Measurements from ENCODE around the gene ADCY2. TPM values are rescaled to one million over a fixed set of nuclear protein-coding genes. Genes with fewer than 3 reads are reported as not detected.

Gene ADCY2
- total and polyA plus RNA-seq, 2 donors, result 0.42 to 1.0 TPM

DNA sequence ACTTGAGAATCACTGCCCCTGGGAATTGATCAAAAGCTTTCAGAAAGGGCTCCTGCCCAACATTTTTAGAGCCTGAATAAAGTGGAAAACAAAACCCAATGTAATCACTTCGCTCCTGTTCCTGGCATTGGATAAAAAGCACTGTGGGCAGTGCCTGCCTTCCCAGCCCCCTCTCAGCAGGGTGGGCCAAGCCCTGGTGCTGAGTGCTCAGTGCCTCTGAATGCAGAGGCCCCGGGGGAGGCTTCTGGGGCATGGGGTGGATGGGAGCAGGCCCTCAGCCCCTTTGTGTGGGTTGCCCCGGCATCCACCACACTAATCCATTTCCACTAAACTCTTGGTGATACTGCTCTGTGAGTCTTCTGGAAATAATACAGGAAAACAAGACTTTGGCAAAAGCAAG, 399.4 kb downstream of the ADCY2 start:
- Histone ChIP-seq H3K4me3 (ENCODE audit: low read length in 2 of 2) (no peak overlapping the region), H3K27ac (ENCODE audit: low read depth in 1 of 2, low read length in 1 of 2) (no peak overlapping the region), H3K4me1 (ENCODE audit: control insufficient read depth in 2 of 2, insufficient read depth in 2 of 2, low read length in 2 of 2) (no peaks in the 10 kb centered on the region), H3K27me3 (ENCODE audit: control insufficient read depth in 2 of 2, insufficient read depth in 1 of 2, low read length in 1 of 2) (no peaks in the 10 kb centered on the region), H3K36me3 (ENCODE audit: control insufficient read depth in 2 of 2, insufficient read depth in 2 of 2, low read length in 1 of 2) (no peaks in the 10 kb centered on the region), H3K9me3 (ENCODE audit: control insufficient read depth in 2 of 2, insufficient read depth in 1 of 2, low read length in 1 of 2) (no peaks in the 10 kb centered on the region)
- DNase-seq (ENCODE audit: low read depth in 6 of 9, low spot score in 9 of 9), result no peak
- 88% methylated on average over 3 of the region's 3 CpGs for WGBS

DNA sequence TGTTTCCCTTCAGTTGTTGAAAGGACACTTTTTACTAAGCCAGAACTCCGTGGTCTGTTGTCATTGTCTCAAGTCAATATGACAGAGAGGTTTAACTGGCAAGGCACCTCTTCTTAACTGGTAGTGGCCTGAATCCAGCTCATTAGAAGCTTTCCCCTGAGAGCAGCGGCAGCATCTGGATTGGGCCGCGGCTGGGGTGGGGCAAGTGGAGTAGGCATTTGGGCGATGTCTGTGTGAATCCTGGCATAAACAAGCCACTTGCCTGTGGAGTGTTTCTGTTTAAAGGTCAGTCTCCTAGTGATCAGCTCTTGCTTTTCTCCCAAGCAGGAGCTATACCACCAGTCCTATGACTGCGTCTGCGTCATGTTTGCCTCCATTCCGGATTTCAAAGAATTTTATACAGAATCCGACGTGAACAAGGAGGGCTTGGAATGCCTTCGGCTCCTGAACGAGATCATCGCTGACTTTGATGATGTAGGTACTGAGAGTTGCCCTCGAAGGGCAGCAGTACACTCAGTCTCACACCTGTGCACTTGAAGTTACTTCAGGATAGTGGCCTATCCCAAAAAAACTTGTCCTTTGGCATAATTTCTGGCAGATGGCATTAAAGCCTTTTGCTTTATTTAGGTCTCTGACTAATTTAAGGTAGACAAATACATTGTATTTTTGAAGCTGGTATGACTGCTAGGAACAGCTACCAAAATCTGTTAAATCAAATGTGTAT, 406.1 kb downstream of the ADCY2 start:
- no peak overlapping the region for H3K27ac ChIP-seq (ENCODE audit: low read depth in 1 of 2, low read length in 1 of 2)
- H3K9me3 ChIP-seq (ENCODE audit: control insufficient read depth in 2 of 2, insufficient read depth in 1 of 2, low read length in 1 of 2), result no peaks in the 10 kb centered on the region
- H3K36me3 ChIP-seq (ENCODE audit: control insufficient read depth in 2 of 2, insufficient read depth in 2 of 2, low read length in 1 of 2), result no peaks in the 10 kb centered on the region
- 92% methylated on average over 14 of the region's 14 CpGs for WGBS
- no peak overlapping the region for H3K4me3 ChIP-seq (ENCODE audit: low read length in 2 of 2)
- DNase-seq (ENCODE audit: low read depth in 6 of 9, low spot score in 9 of 9), result no peak
- no peaks in the 10 kb centered on the region for H3K4me1 ChIP-seq (ENCODE audit: control insufficient read depth in 2 of 2, insufficient read depth in 2 of 2, low read length in 2 of 2)
- H3K27me3 ChIP-seq (ENCODE audit: control insufficient read depth in 2 of 2, insufficient read depth in 1 of 2, low read length in 1 of 2), result no peaks in the 10 kb centered on the region

DNA sequence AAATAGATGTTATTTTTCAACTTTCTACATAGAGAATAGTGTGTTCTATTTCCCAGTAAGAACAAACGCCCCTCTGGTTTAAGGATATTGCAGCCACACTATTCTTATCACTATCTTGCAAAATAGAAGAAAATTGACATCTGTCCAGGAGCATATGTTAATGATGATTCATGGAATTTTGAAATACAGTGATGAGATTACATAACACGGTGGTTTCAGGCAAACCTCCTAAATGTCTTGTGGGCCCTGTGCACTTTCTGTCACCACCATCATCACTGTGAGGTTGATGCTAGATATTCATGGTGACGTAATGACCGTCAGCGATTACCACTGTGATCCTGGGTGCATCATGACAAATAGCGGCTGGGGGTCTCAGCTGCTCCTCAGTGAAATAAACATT, 406.9 kb downstream of the ADCY2 start:
- no peaks in the 10 kb centered on the region for H3K27me3 ChIP-seq (ENCODE audit: control insufficient read depth in 2 of 2, insufficient read depth in 1 of 2, low read length in 1 of 2)
- no peak overlapping the region for H3K27ac ChIP-seq (ENCODE audit: low read depth in 1 of 2, low read length in 1 of 2)
- no peak for DNase-seq (ENCODE audit: low read depth in 6 of 9, low spot score in 9 of 9)
- no peaks in the 10 kb centered on the region for H3K4me1 ChIP-seq (ENCODE audit: control insufficient read depth in 2 of 2, insufficient read depth in 2 of 2, low read length in 2 of 2)
- no peaks in the 10 kb centered on the region for H3K36me3 ChIP-seq (ENCODE audit: control insufficient read depth in 2 of 2, insufficient read depth in 2 of 2, low read length in 1 of 2)
- 91% methylated on average over 6 of the region's 6 CpGs for WGBS
- H3K9me3 ChIP-seq (ENCODE audit: control insufficient read depth in 2 of 2, insufficient read depth in 1 of 2, low read length in 1 of 2), result no peaks in the 10 kb centered on the region
- H3K4me3 ChIP-seq (ENCODE audit: low read length in 2 of 2), result no peak overlapping the region

DNA sequence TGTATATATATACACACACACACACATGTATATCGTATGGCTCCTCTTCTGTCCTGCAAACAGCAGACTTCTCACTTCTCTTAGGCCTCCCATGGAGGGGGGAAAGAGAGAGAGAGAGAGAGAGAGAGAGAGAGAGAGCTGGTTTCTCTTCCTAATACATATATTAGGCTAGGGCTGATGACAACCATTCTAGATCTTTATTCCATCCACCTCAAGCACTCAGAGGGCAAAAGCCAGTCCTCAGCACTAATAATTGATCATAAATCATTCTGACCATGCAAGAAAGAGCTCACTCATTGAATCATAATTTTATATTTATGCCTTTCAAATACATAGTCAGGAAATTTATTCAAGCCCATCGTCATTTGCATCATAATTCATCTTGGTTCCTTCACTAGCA, 408.0 kb downstream of the ADCY2 start:
- Histone ChIP-seq H3K4me3 (ENCODE audit: low read length in 2 of 2) (no peak overlapping the region), H3K36me3 (ENCODE audit: control insufficient read depth in 2 of 2, insufficient read depth in 2 of 2, low read length in 1 of 2) (no peaks in the 10 kb centered on the region), H3K4me1 (ENCODE audit: control insufficient read depth in 2 of 2, insufficient read depth in 2 of 2, low read length in 2 of 2) (no peaks in the 10 kb centered on the region), H3K27me3 (ENCODE audit: control insufficient read depth in 2 of 2, insufficient read depth in 1 of 2, low read length in 1 of 2) (no peaks in the 10 kb centered on the region), H3K9me3 (ENCODE audit: control insufficient read depth in 2 of 2, insufficient read depth in 1 of 2, low read length in 1 of 2) (no peaks in the 10 kb centered on the region), H3K27ac (ENCODE audit: low read depth in 1 of 2, low read length in 1 of 2) (no peak overlapping the region)
- whole genome bisulfite sequencing, result 44% methylated on average over 2 of the region's 2 CpGs
- no peak for DNase-seq (ENCODE audit: low read depth in 6 of 9, low spot score in 9 of 9)

DNA sequence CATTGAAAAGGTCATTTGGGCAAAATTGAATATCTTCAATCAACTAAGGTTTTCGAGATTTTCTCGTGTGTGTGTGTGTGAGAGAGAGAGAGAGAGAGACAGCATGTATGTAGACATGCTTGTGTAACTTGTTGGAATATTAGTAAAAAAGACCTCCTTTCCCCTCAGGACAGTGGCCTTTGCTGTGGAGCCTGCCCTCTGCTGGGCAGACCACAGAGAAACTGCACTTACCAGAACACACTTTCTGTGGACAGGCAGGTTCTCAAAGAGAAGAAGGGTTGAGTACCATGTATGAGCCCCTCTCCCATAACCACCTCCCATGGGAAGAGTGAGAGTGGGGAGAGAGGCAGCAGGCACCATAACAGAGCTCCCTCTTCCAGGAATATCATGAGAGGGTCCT, 409.4 kb downstream of the ADCY2 start:
- H3K27me3 ChIP-seq (ENCODE audit: control insufficient read depth in 2 of 2, insufficient read depth in 1 of 2, low read length in 1 of 2), result no peaks in the 10 kb centered on the region
- DNase-seq (ENCODE audit: low read depth in 6 of 9, low spot score in 9 of 9), result no peak
- 96% methylated on average over 2 of the region's 2 CpGs for WGBS
- H3K36me3 ChIP-seq (ENCODE audit: control insufficient read depth in 2 of 2, insufficient read depth in 2 of 2, low read length in 1 of 2), result no peaks in the 10 kb centered on the region
- H3K27ac ChIP-seq (ENCODE audit: low read depth in 1 of 2, low read length in 1 of 2), result no peak overlapping the region
- H3K9me3 ChIP-seq (ENCODE audit: control insufficient read depth in 2 of 2, insufficient read depth in 1 of 2, low read length in 1 of 2), result no peaks in the 10 kb centered on the region
- no peak overlapping the region for H3K4me3 ChIP-seq (ENCODE audit: low read length in 2 of 2)
- no peaks in the 10 kb centered on the region for H3K4me1 ChIP-seq (ENCODE audit: control insufficient read depth in 2 of 2, insufficient read depth in 2 of 2, low read length in 2 of 2)

DNA sequence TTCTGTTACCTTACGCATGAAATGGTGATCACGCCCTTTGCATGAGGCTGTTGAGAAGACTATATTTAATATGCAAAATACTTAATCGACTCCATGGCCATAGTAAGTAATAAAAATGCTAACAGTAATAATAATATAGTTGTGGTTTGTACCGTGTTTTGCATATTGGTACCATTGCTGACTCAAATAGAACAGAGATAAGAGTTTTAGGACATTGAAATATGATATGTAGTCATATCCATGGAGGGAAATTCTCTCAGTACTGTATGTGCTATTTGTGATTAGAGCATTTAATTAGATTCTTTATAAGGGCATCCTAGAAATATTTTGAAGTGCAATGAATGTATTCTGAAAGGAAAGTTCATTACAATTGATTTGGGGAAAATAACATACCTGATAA, 413.1 kb downstream of the ADCY2 start:
- Histone ChIP-seq H3K36me3 (ENCODE audit: control insufficient read depth in 2 of 2, insufficient read depth in 2 of 2, low read length in 1 of 2) (no peaks in the 10 kb centered on the region), H3K27me3 (ENCODE audit: control insufficient read depth in 2 of 2, insufficient read depth in 1 of 2, low read length in 1 of 2) (no peaks in the 10 kb centered on the region), H3K4me1 (ENCODE audit: control insufficient read depth in 2 of 2, insufficient read depth in 2 of 2, low read length in 2 of 2) (no peaks in the 10 kb centered on the region), H3K27ac (ENCODE audit: low read depth in 1 of 2, low read length in 1 of 2) (no peak overlapping the region), H3K9me3 (ENCODE audit: control insufficient read depth in 2 of 2, insufficient read depth in 1 of 2, low read length in 1 of 2) (no peaks in the 10 kb centered on the region), H3K4me3 (ENCODE audit: low read length in 2 of 2) (no peak overlapping the region)
- no peak for DNase-seq (ENCODE audit: low read depth in 6 of 9, low spot score in 9 of 9)
- WGBS, result 96% methylated on average over 4 of the region's 4 CpGs

DNA sequence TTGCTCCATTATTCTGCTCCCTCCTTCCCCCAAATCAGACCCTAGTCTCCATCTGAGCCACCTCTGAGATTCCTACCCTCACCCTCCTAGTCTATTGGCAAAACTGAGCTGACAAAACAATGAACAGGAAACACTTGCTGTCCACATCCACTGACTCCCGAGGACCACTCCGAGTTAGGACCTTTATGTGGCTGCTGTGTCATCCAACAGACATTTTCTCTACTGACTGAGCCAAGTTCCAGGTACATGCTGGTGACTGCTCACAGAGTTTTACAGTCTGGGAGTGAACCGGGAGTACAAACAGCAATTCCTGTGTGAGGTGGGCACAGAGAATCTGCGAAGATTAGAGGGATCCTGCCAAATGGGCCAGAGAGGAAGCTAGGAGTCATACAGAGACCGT, 415.8 kb downstream of the ADCY2 start:
- no peaks in the 10 kb centered on the region for H3K4me1 ChIP-seq (ENCODE audit: control insufficient read depth in 2 of 2, insufficient read depth in 2 of 2, low read length in 2 of 2)
- no peaks in the 10 kb centered on the region for H3K9me3 ChIP-seq (ENCODE audit: control insufficient read depth in 2 of 2, insufficient read depth in 1 of 2, low read length in 1 of 2)
- DNase-seq (ENCODE audit: low read depth in 6 of 9, low spot score in 9 of 9), result no peak
- WGBS, result 56% methylated on average over 5 of the region's 5 CpGs
- no peak overlapping the region for H3K27ac ChIP-seq (ENCODE audit: low read depth in 1 of 2, low read length in 1 of 2)
- H3K4me3 ChIP-seq (ENCODE audit: low read length in 2 of 2), result no peak overlapping the region
- no peaks in the 10 kb centered on the region for H3K27me3 ChIP-seq (ENCODE audit: control insufficient read depth in 2 of 2, insufficient read depth in 1 of 2, low read length in 1 of 2)
- H3K36me3 ChIP-seq (ENCODE audit: control insufficient read depth in 2 of 2, insufficient read depth in 2 of 2, low read length in 1 of 2), result no peaks in the 10 kb centered on the region

DNA sequence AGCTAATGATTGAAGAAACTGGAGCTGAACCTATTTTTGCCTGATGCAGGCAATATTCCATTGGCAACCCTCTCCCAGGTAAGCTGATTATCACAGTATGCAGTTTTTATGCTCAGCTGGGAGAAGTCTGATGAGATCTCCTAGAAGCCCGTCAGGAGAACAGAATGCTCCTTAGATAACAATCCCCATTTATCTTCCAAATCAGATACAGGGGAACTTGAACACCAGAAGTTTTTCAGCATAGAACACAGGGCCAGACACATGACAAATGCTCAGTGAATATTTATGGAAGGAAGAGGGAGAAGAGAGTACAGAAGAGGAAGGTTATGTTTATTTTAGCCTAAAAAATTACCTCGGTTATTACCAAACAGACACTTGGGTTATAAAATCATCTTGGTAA, 417.1 kb downstream of the ADCY2 start:
- no peak for DNase-seq (ENCODE audit: low read depth in 6 of 9, low spot score in 9 of 9)
- H3K4me3 ChIP-seq (ENCODE audit: low read length in 2 of 2), result no peak overlapping the region
- no peaks in the 10 kb centered on the region for H3K9me3 ChIP-seq (ENCODE audit: control insufficient read depth in 2 of 2, insufficient read depth in 1 of 2, low read length in 1 of 2)
- H3K36me3 ChIP-seq (ENCODE audit: control insufficient read depth in 2 of 2, insufficient read depth in 2 of 2, low read length in 1 of 2), result no peaks in the 10 kb centered on the region
- H3K27ac ChIP-seq (ENCODE audit: low read depth in 1 of 2, low read length in 1 of 2), result no peak overlapping the region
- H3K4me1 ChIP-seq (ENCODE audit: control insufficient read depth in 2 of 2, insufficient read depth in 2 of 2, low read length in 2 of 2), result no peaks in the 10 kb centered on the region
- WGBS, result 93% methylated on average over 2 of the region's 2 CpGs
- no peaks in the 10 kb centered on the region for H3K27me3 ChIP-seq (ENCODE audit: control insufficient read depth in 2 of 2, insufficient read depth in 1 of 2, low read length in 1 of 2)

DNA sequence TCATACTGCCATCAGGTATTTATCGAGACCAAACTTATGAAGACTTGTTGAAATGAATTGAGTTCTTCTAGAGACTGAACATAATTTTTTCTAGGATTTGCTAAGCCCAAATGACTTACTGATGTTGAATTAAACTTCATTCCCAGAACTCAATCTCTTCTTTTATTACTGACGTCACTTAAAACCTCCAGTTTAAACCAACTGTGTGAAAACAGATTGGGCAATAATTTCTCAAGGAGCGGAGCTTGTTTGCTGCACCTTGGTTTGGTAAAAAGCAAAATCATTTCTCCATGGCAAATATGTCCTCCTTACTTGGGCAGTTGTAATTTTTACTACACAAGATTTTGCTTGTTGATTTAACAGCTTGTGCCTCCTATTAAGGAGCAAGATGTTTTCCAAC, 417.6 kb downstream of the ADCY2 start:
- H3K27me3 ChIP-seq (ENCODE audit: control insufficient read depth in 2 of 2, insufficient read depth in 1 of 2, low read length in 1 of 2), result no peaks in the 10 kb centered on the region
- H3K4me1 ChIP-seq (ENCODE audit: control insufficient read depth in 2 of 2, insufficient read depth in 2 of 2, low read length in 2 of 2), result no peaks in the 10 kb centered on the region
- no peak overlapping the region for H3K4me3 ChIP-seq (ENCODE audit: low read length in 2 of 2)
- 98% methylated on average over 3 of the region's 3 CpGs for WGBS
- no peak overlapping the region for H3K27ac ChIP-seq (ENCODE audit: low read depth in 1 of 2, low read length in 1 of 2)
- DNase-seq (ENCODE audit: low read depth in 6 of 9, low spot score in 9 of 9), result no peak
- no peaks in the 10 kb centered on the region for H3K36me3 ChIP-seq (ENCODE audit: control insufficient read depth in 2 of 2, insufficient read depth in 2 of 2, low read length in 1 of 2)
- no peaks in the 10 kb centered on the region for H3K9me3 ChIP-seq (ENCODE audit: control insufficient read depth in 2 of 2, insufficient read depth in 1 of 2, low read length in 1 of 2)

All from thymus (tissue), 11 donors.